ENCODE measurements around the gene ZRSR2. TPM values are rescaled to one million over a fixed set of nuclear protein-coding genes. Genes with fewer than 3 reads are reported as not detected.
"Not testable (repeated sequence)": the region's sequence is repeated elsewhere in the genome, so short reads cannot be mapped to it uniquely, and the experiment has no call there.

ZRSR2 gene
- total RNA-seq, 1 experiment from 2014 or later = 3.0 TPM

DNA sequence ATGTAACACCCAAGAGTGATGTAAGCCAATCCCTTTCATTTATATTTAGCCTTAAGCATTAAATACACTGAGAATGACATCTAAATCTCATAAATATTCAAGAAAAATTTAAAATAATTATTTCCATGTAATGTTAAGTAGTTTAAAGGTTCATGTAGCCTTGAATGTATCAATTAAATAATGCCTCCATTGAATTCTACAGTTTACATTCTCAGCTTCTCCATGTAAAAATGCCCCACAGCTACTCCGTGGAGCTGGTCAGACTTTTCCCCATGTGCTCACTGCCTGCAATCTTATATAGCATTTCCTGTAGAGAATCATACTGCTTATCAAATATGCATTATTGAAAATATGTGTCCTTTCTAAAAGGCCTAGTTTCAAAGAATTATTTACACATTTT, 38.9 kb downstream of the ZRSR2 start:
- no peaks in the 10 kb centered on the region for H3K9me3 ChIP-seq (ENCODE audit: control insufficient read depth, insufficient read depth, low read depth, low read length)
- no peaks in the 10 kb centered on the region for H3K27me3 ChIP-seq (ENCODE audit: control insufficient read depth, insufficient read depth, low read length)
- H3K36me3 ChIP-seq (ENCODE audit: control insufficient read depth, insufficient read depth, low read length) = no peaks in the 10 kb centered on the region
- ChIA-PET POLR2A (no interaction called here), CTCF (no interaction called here)
- in situ Hi-C loops (cut with HindIII; ENCODE audit: low pct_unique_long_range_greater_than_20kb, low sequenced_read_pairs) (no loop called here), intact Hi-C loops (cut with micrococcal nuclease; ENCODE audit: unreplicated experiment) (no loop called here)
- no peaks in the 10 kb centered on the region for H3K4me1 ChIP-seq (ENCODE audit: control insufficient read depth, insufficient read depth, low read length)
- no peak for TF ChIP-seq TCF7L2 (IDR thresholded peaks at IDR 0.05; ENCODE audit: low read depth, low read length)
- TF ChIP-seq POLR2AphosphoS5 (IDR thresholded peaks at IDR 0.05; ENCODE audit: low read depth, low read length) = no peak
- TF ChIP-seq, protein P1, sequence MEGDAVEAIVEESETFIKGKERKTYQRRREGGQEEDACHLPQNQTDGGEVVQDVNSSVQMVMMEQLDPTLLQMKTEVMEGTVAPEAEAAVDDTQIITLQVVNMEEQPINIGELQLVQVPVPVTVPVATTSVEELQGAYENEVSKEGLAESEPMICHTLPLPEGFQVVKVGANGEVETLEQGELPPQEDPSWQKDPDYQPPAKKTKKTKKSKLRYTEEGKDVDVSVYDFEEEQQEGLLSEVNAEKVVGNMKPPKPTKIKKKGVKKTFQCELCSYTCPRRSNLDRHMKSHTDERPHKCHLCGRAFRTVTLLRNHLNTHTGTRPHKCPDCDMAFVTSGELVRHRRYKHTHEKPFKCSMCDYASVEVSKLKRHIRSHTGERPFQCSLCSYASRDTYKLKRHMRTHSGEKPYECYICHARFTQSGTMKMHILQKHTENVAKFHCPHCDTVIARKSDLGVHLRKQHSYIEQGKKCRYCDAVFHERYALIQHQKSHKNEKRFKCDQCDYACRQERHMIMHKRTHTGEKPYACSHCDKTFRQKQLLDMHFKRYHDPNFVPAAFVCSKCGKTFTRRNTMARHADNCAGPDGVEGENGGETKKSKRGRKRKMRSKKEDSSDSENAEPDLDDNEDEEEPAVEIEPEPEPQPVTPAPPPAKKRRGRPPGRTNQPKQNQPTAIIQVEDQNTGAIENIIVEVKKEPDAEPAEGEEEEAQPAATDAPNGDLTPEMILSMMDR (IDR thresholded peaks at IDR 0.05) = no peak
- no peak for TF ChIP-seq REST (IDR thresholded peaks at IDR 0.05; ENCODE audit: insufficient read depth in 1 of 2, low read depth in 2 of 2, low read length in 1 of 2)
- TF ChIP-seq SIN3A (IDR thresholded peaks at IDR 0.05; ENCODE audit: borderline replicate concordance, insufficient read depth, low read depth, low read length) = no peak
- no peak overlapping the region for H3K4me3 ChIP-seq (ENCODE audit: low read depth in 2 of 2, low read length in 2 of 2)
- DNase-seq (ENCODE audit: low read depth, low spot score) = no peak
- no peak overlapping the region for H3K27ac ChIP-seq (ENCODE audit: low read length)
- no TSS peak for BruUV-seq (replicated peaks)
- no peak for ATAC-seq

DNA sequence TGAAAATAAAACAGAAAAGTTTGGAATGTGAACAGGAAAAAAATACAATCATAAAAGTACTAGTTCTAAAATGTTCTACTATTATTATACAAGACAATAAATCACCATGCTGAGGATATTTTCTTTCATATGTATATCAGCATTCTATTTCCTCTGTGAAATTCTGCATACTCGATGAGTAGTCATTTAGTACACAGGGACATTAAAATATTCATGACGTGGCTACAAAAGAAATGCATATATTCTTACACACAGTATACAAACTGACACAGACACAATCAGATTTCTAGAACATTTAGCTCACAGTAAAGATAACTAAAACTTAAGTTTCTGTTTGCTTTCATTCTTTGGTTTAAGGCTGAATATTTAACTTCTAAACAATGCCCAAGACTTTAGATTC, 41.1 kb downstream of the ZRSR2 start:
- in situ Hi-C loops (cut with HindIII; ENCODE audit: low pct_unique_long_range_greater_than_20kb, low sequenced_read_pairs); H3K4me1 ChIP-seq (ENCODE audit: control insufficient read depth, insufficient read depth, low read length); ATAC-seq; intact Hi-C loops (cut with micrococcal nuclease; ENCODE audit: unreplicated experiment); H3K27me3 ChIP-seq (ENCODE audit: control insufficient read depth, insufficient read depth, low read length); DNase-seq (ENCODE audit: low read depth, low spot score); H3K27ac ChIP-seq (ENCODE audit: low read length); H3K4me3 ChIP-seq (ENCODE audit: low read depth in 2 of 2, low read length in 2 of 2); POLR2A ChIA-PET; CTCF ChIA-PET; H3K9me3 ChIP-seq (ENCODE audit: control insufficient read depth, insufficient read depth, low read depth, low read length); BruUV-seq (replicated peaks); H3K36me3 ChIP-seq (ENCODE audit: control insufficient read depth, insufficient read depth, low read length): not testable (repeated sequence)

DNA sequence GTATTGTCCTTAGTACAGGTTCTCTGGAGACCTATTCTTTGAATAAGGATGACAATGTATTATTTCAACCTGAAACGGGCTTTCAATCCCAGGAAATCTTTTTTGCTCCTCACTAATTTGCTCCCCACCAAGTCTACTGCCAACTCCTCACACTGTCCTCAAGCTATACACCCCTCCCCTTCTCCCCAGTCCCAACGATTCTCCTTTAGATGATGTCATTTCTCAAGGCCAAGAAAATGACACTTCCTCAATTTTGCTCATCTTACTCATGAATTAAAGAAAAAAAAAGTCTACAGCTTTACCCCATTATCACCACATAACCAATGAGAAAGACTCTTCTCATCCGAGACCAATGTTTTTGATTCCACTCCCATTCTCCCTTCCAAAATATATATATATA, 43.8 kb downstream of the ZRSR2 start:
- no peaks in the 10 kb centered on the region for H3K9me3 ChIP-seq (ENCODE audit: control insufficient read depth, insufficient read depth, low read depth, low read length)
- no peaks in the 10 kb centered on the region for H3K4me1 ChIP-seq (ENCODE audit: control insufficient read depth, insufficient read depth, low read length)
- no TSS peak for BruUV-seq (replicated peaks)
- intact Hi-C loops (cut with micrococcal nuclease; ENCODE audit: unreplicated experiment) (no loop called here), in situ Hi-C loops (cut with HindIII; ENCODE audit: low pct_unique_long_range_greater_than_20kb, low sequenced_read_pairs) (no loop called here)
- CTCF ChIA-PET = no interaction called here
- H3K36me3 ChIP-seq (ENCODE audit: control insufficient read depth, insufficient read depth, low read length) = no peaks in the 10 kb centered on the region; the same call in 1 of the 2 replicates
- no peak overlapping the region for H3K27ac ChIP-seq (ENCODE audit: low read length)
- DNase-seq (ENCODE audit: low read depth, low spot score) (no peak), ATAC-seq (no peak)
- POLR2A ChIA-PET = no interaction called here
- TF ChIP-seq SIN3A (IDR thresholded peaks at IDR 0.05; ENCODE audit: borderline replicate concordance, insufficient read depth, low read depth, low read length) (no peak), TCF7L2 (IDR thresholded peaks at IDR 0.05; ENCODE audit: low read depth, low read length) (no peak), REST (IDR thresholded peaks at IDR 0.05; ENCODE audit: insufficient read depth in 1 of 2, low read depth in 2 of 2, low read length in 1 of 2) (no peak), POLR2AphosphoS5 (IDR thresholded peaks at IDR 0.05; ENCODE audit: low read depth, low read length) (no peak)
- TF ChIP-seq, protein P1 (IDR thresholded peaks at IDR 0.05) = no peak
- no peaks in the 10 kb centered on the region for H3K27me3 ChIP-seq (ENCODE audit: control insufficient read depth, insufficient read depth, low read length)
- no peak overlapping the region for H3K4me3 ChIP-seq (ENCODE audit: low read depth in 2 of 2, low read length in 2 of 2)
